GM18502 (cell line): ENCODE results near the gene RGS6.

Experiments
- ATAC-seq: cut with Tn5 transposase; IDR thresholded peaks from one replicate; pipeline ENCODE4 v1.9.1; 2021; ENCODE audit warnings: mild to moderate bottlenecking; ENCODE audit not compliant: unreplicated experiment, poor library complexity

RGS6 gene

GRCh38 chr14:72513965-72514659 is 581.9 kb downstream of the RGS6 start:
- no peak for ATAC-seq

GRCh38 chr14:72514660-72515025 is 582.4 kb downstream of the RGS6 start:
- ATAC-seq = no peak

- no peak for ATAC-seq
These were observed 583.8 kb downstream of the RGS6 start for GRCh38 chr14:72515779-72516770.

GRCh38 chr14:72516936-72517700 is 584.9 kb downstream of the RGS6 start:
- no peak for ATAC-seq

- no peak for ATAC-seq
These were observed 585.5 kb downstream of the RGS6 start for GRCh38 chr14:72517736-72518135.

GRCh38 chr14:72518809-72519377 is 586.7 kb downstream of the RGS6 start:
- ATAC-seq = peak; percentile 74

GRCh38 chr14:72519543-72519942 is 587.3 kb downstream of the RGS6 start:
- peak; percentile 29 for ATAC-seq

- ATAC-seq = no peak
These were observed 588.8 kb downstream of the RGS6 start for GRCh38 chr14:72521045-72521444.

- ATAC-seq = no peak
These were observed 589.9 kb downstream of the RGS6 start for GRCh38 chr14:72521968-72522741.

GRCh38 chr14:72522847-72523246 is 590.6 kb downstream of the RGS6 start:
- no peak for ATAC-seq

- ATAC-seq = no peak
These were observed 591.4 kb downstream of the RGS6 start for GRCh38 chr14:72523424-72524294.

GRCh38 chr14:72524295-72524629 is 592.0 kb downstream of the RGS6 start:
- no peak for ATAC-seq

GRCh38 chr14:72525087-72525915 is 593.1 kb downstream of the RGS6 start:
- no peak for ATAC-seq

- no peak for ATAC-seq
These were observed 595.4 kb downstream of the RGS6 start for GRCh38 chr14:72527591-72527990.

- ATAC-seq = no peak
These were observed 596.0 kb downstream of the RGS6 start for GRCh38 chr14:72528059-72528862.

- ATAC-seq = no peak
These were observed 596.6 kb downstream of the RGS6 start for GRCh38 chr14:72528863-72529175.

- no peak for ATAC-seq
These were observed 600.6 kb downstream of the RGS6 start for GRCh38 chr14:72532686-72533454.
